Epithelial cell of proximal tubule (primary cell): ENCODE results near the gene KRTAP3-1. TPM values are rescaled to one million over a fixed set of nuclear protein-coding genes. Genes with fewer than 3 reads are reported as not detected.

Experiments used
- DNase-seq: peaks from one replicate; pipeline ENCODE4 v3.0.0-alpha.2; 2011; ENCODE audit warnings: low read depth
- H3K4me3 ChIP-seq: 2 replicates; pipeline ENCODE4 v1.5.1; 2011; ENCODE audit warnings: low read depth, mild to moderate bottlenecking, low read length
- CTCF ChIP-seq: conservative IDR thresholded peaks from 2 replicates; pipeline ENCODE4 v1.5.1; 2012; ENCODE audit warnings: low read depth, mild to moderate bottlenecking, low read length
- total RNA-seq: library from RNA; depleted of rRNA; stranded (reverse); fragments of >200 nt; gene quantifications from 2 replicates; pipeline ENCODE4 v1.2.3, GENCODE V29; 2015

KRTAP3-1 gene
- total RNA-seq, 1 donor from 2014 or later = not detected

GRCh38 chr17:41024697-41025096, 15.8 kb upstream of the KRTAP3-1 start:
- DNase-seq = no peak
- TF ChIP-seq CTCF = no peak
- H3K4me3 ChIP-seq = no peak overlapping the region

- no peak overlapping the region for H3K4me3 ChIP-seq
- no peak for DNase-seq
- no peak for TF ChIP-seq CTCF
Measured at GRCh38 chr17:41020336-41020735, 11.4 kb upstream of the KRTAP3-1 start.

- no peak for TF ChIP-seq CTCF
- no peak for DNase-seq
- no peak overlapping the region for H3K4me3 ChIP-seq
Measured at GRCh38 chr17:41019415-41019814, 10.5 kb upstream of the KRTAP3-1 start.

- no peak overlapping the region for H3K4me3 ChIP-seq
- no peak for DNase-seq
- no peak for TF ChIP-seq CTCF
Measured at GRCh38 chr17:41018541-41018940, 9.6 kb upstream of the KRTAP3-1 start.

- no peak overlapping the region for H3K4me3 ChIP-seq
- TF ChIP-seq CTCF = no peak
- DNase-seq = no peak
Measured at GRCh38 chr17:41016578-41017215, 7.8 kb upstream of the KRTAP3-1 start.

- no peak for DNase-seq
- no peak overlapping the region for H3K4me3 ChIP-seq
- no peak for TF ChIP-seq CTCF
Measured at GRCh38 chr17:41015454-41015853, 6.5 kb upstream of the KRTAP3-1 start.

GRCh38 chr17:41013606-41014005, 4.7 kb upstream of the KRTAP3-1 start:
- no peak for DNase-seq
- TF ChIP-seq CTCF = no peak

More at GRCh38 chr17:41013606-41014005, 4.7 kb upstream of the KRTAP3-1 start:
- no peak overlapping the region for H3K4me3 ChIP-seq
